NCI-H510A treated with DMSO at 0.1 percent for 48 hours (cell line): ENCODE measurements around the gene EXOC6.
A peak's percentile ranks its signal among the peaks of the same experiment; 100 is the strongest.

ENCODE experiments used
- DNase-seq: peaks from one replicate; lab custom pipeline; 2025; lab: John Stamatoyannopoulos, UW

The EXOC6 gene

GRCh38 chr10:93028883-93029282 is 180.6 kb downstream of the EXOC6 start:
- no peak for DNase-seq

- DNase-seq, result no peak
Measured at GRCh38 chr10:93030409-93030808, 182.1 kb downstream of the EXOC6 start.

- no peak for DNase-seq
Measured at GRCh38 chr10:93032105-93032808, 183.9 kb downstream of the EXOC6 start.

- DNase-seq, result no peak
Measured at GRCh38 chr10:93032809-93033137, 184.5 kb downstream of the EXOC6 start.

GRCh38 chr10:93034426-93034825 is 186.1 kb downstream of the EXOC6 start:
- no peak for DNase-seq

- no peak for DNase-seq
Measured at GRCh38 chr10:93039110-93039509, 190.8 kb downstream of the EXOC6 start.

GRCh38 chr10:93039721-93040120 is 191.4 kb downstream of the EXOC6 start:
- DNase-seq, result no peak

GRCh38 chr10:93054486-93054885 is 206.2 kb downstream of the EXOC6 start:
- no peak for DNase-seq

GRCh38 chr10:93058139-93058538 is 209.8 kb downstream of the EXOC6 start:
- no peak for DNase-seq

GRCh38 chr10:93059975-93060886 is 211.9 kb downstream of the EXOC6 start, which contains the start of gene CYP26C1:
Gene CYP26C1, plus strand, starts transcription at chr10:93060798. Its CDS starts 466 bp downstream, at chr10:93061264.
- no peak for DNase-seq

GRCh38 chr10:93060887-93061593 is 212.7 kb downstream of the EXOC6 start:
- no peak for DNase-seq

- no peak for DNase-seq
Measured at GRCh38 chr10:93061594-93062513, 213.5 kb downstream of the EXOC6 start.

- peak; percentile 22 for DNase-seq
Measured at GRCh38 chr10:93062514-93063143, 214.3 kb downstream of the EXOC6 start.

- no peak for DNase-seq
Measured at GRCh38 chr10:93063144-93063976, 215.0 kb downstream of the EXOC6 start.

- no peak for DNase-seq
Measured at GRCh38 chr10:93063977-93064660, 215.8 kb downstream of the EXOC6 start.

GRCh38 chr10:93064874-93065660 is 216.7 kb downstream of the EXOC6 start:
- DNase-seq, result no peak

GRCh38 chr10:93065675-93066543 is 217.6 kb downstream of the EXOC6 start:
- no peak for DNase-seq

GRCh38 chr10:93066544-93066913 is 218.2 kb downstream of the EXOC6 start:
- no peak for DNase-seq
